Measurements from ENCODE around the gene BANK1.

The BANK1 gene

DNA sequence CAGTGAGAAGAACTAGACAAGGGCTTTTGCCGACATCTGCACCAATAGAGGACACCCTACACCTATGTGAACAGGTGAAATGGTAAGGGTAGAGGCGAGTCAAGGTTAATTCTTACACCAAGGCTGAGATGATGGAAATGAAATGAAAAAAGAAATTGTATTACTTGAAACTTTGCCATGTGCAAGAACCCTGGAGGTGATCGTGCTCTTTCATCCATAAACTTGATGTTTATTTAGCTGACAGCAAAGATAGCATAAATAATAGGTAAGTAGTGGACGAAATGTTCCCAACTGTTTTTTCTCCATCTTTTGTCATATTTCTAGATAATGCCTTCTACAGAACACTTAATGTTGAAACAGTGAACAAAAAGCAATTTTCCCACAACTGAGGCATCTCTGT is 162.5 kb downstream of the BANK1 start:
- TF ChIP-seq, protein P1, sequence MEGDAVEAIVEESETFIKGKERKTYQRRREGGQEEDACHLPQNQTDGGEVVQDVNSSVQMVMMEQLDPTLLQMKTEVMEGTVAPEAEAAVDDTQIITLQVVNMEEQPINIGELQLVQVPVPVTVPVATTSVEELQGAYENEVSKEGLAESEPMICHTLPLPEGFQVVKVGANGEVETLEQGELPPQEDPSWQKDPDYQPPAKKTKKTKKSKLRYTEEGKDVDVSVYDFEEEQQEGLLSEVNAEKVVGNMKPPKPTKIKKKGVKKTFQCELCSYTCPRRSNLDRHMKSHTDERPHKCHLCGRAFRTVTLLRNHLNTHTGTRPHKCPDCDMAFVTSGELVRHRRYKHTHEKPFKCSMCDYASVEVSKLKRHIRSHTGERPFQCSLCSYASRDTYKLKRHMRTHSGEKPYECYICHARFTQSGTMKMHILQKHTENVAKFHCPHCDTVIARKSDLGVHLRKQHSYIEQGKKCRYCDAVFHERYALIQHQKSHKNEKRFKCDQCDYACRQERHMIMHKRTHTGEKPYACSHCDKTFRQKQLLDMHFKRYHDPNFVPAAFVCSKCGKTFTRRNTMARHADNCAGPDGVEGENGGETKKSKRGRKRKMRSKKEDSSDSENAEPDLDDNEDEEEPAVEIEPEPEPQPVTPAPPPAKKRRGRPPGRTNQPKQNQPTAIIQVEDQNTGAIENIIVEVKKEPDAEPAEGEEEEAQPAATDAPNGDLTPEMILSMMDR (IDR thresholded peaks at IDR 0.05; ENCODE audit: low read depth, low read length, missing control alignments): no peak
- DNase-seq (ENCODE audit: low read depth): no peak
- H3K4me3 ChIP-seq (ENCODE audit: low read depth, low read length): no peak overlapping the region

DNA sequence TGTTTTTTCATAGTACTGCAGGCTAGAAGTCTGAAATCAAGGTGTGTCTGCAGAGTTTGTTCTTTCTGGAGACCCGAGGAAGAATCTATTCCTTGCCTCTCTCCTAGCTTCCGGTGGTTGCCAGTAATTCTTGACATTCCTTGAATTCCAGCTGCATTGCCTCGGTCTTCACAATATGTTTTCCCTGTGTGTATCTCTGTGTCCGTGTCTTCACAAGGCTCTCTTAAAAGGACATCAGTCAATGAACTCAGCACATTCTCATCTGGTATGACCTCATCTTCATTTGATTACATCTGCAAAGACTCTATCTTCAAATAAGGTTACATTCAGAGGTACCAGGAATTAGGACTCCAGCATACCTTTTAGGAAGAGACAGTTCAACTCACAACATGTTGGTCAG is 163.4 kb downstream of the BANK1 start:
- no peak overlapping the region for H3K4me3 ChIP-seq (ENCODE audit: low read depth, low read length)
- DNase-seq (ENCODE audit: low read depth): no peak
- TF ChIP-seq, protein P1 (IDR thresholded peaks at IDR 0.05; ENCODE audit: low read depth, low read length, missing control alignments): no peak

DNA sequence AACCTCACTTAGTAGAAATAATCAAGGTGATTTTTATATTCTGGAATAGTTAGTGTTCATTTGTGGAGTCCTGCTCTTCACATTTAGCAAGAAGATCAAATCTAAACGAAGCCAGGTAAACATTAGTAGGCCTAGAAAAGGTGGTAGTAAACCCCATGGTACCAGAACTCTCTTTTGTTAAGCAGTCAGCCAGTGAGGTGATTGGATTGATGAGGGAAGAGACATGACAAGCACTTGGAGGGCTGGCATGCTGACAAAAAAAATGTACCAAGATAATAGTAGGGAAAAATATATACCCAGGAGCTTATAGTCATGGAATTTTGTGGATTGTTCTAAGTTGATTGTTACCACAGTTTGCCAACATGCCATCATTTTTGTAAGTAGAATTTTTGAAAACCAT is 163.8 kb downstream of the BANK1 start:
- no peak overlapping the region for H3K4me3 ChIP-seq (ENCODE audit: low read depth, low read length)
- no peak for DNase-seq (ENCODE audit: low read depth)
- TF ChIP-seq, protein P1 (IDR thresholded peaks at IDR 0.05; ENCODE audit: low read depth, low read length, missing control alignments): no peak

DNA sequence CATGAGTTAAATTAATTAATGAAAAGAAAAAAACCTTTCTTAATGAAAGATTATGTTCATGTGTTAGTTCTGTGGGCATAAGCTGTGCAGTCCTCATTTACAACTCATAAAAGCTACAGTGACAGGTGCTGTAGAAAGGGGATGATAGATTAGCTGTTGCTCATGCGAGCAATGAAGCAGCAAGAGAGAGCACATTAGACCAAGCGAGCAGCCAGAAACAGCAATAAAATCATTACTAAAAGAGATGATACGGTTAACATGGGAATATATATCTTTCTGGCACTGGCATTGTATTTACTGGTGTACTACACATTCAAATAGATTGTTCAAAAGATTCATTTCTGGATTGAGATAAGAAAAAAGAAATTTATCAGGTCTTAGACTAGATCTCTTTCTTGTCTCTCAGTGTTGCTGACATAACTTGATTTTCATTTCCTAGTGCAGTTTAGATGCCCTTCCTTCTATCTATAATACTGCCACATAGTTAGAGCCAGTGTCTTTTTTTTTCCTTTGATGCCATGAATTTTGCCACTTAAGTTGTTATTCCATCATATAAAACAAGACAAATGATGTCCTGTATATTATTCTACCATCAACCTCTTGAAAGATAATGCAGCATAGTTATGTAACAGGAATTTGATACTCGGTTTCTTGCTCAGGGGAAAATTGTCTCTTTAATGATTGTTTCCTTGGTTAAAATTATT is 164.6 kb downstream of the BANK1 start:
- DNase-seq (ENCODE audit: low read depth): no peak

DNA sequence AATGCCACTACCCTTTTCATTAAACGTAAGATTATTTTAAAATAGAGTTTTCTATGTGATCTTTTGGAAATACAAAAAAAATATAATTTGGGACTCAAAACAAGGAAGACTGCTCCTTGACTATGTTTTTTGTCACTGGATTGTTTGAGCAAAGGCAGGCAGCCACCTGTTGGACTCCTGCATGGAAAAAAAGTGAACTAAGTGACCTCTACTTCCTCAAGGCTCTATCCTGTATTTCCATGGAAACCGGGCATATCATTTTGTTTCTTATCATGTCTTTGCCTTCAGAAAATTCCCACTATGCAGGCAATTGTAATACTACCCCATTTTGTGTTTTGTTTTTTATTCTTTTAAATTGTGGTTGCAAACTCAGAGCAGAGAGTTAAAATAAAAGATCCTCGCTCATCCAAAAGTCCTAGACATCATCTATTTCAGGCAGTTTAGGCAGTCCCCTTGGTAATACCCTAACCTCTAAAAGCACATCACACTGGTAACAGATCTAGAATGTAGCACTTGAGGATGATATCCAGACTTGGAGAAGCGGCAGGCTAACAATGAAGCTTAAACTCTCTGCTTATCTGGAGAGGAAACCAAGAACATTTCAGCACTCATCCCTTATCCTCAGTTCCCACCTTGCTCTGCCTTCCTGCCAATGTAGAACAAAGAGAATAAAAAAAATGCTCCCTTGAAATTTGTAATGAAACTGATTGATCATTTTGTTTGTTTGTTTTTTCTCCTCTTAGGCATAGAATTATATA is 165.7 kb downstream of the BANK1 start:
- TF ChIP-seq, protein P1 (IDR thresholded peaks at IDR 0.05; ENCODE audit: low read depth, low read length, missing control alignments): no peak
- H3K4me3 ChIP-seq (ENCODE audit: low read depth, low read length): no peak overlapping the region
- no peak for DNase-seq (ENCODE audit: low read depth)

More for the DNA sequence above, 164.6 kb downstream of the BANK1 start:
- TF ChIP-seq, protein P1 (IDR thresholded peaks at IDR 0.05; ENCODE audit: low read depth, low read length, missing control alignments): no peak
- H3K4me3 ChIP-seq (ENCODE audit: low read depth, low read length): no peak overlapping the region

DNA sequence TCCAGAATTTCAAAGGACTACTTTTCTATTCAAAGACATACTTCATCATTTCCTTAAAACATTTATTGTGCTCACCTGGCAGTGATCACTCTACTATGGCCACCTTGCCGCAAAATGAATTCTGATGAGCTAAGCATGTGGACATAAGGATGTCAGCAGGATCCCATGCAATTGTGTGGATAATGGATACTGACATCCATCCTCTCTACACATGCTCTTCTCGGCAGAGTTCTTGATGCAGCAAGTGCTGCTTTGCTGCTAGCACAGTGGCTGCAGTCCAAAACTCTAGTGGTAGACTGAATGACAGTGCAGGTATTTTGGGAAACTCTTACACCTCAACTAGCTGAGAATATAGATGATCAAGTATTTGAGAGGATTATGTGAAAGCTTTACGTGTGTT is 168.0 kb downstream of the BANK1 start:
- no peak overlapping the region for H3K4me3 ChIP-seq (ENCODE audit: low read depth, low read length)
- DNase-seq (ENCODE audit: low read depth): no peak
- TF ChIP-seq, protein P1 (IDR thresholded peaks at IDR 0.05; ENCODE audit: low read depth, low read length, missing control alignments): no peak
